Stimulated activated CD8-positive, alpha-beta memory T cell treated with anti-CD3 and anti-CD28 coated beads, Interleukin-4, amount 100 ng/mL, for 4 hours (primary cell): ENCODE results near the gene ARL15.

Experiments
- DNase-seq, 2 donors: peaks; one replicate each; pipeline ENCODE4 v3.0.0-alpha.2; 2020; ENCODE audit warnings: low read depth in 2 of 2, low spot score in 1 of 2

The ARL15 gene

DNA sequence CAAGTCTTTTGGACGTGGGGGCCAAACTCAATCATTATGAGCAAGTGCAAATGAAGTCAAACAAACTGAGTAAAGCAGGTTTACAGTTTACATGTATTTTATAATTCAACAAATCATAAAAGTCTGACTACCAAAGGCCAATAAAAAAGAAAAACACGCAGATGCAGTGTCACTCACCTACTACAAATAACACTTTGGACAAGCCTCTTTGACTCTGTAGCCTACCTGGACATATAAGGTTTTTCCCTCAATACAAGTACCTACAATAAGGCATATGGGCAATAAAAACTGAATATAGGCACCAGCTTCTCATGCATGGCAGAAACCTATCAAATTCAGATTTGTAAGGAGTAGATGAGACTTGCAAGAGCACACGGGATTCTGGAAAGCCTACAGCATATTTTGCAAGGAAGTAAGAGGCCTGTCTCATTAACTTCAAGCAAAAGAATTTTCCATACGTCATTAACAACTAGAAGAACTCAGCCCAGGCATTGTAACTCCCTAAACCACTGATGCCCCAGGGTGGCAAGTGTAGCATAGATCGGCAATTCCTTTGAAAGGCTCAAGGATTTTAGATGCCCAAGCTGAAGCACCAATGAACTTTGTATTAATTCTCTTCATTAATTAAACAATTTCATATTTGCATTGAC lies 21.7 kb downstream of the ARL15 start:
- no peak for DNase-seq

DNA sequence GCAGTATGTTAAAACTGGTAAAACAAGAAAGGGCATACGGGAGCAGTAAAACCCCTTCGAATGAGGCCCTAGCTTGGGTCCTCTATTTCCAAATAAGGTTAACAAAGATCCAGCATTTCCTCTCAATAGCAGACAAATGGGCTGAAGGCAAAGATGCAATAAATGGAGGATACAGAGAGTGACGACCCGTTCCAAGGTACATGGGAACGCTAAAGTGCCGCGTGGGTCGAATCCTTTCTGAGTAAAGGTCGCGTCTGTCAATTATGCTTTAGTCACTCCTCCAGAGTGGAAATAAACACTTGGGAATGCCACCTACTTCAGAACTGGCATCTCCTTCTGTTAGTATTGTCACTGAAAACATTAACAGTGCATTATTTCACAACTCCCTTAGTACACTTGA lies 24.7 kb downstream of the ARL15 start:
- no peak for DNase-seq

- DNase-seq = no peak
These were observed 25.8 kb downstream of the ARL15 start for GRCh38 chr5:54284586-54284985.

DNA sequence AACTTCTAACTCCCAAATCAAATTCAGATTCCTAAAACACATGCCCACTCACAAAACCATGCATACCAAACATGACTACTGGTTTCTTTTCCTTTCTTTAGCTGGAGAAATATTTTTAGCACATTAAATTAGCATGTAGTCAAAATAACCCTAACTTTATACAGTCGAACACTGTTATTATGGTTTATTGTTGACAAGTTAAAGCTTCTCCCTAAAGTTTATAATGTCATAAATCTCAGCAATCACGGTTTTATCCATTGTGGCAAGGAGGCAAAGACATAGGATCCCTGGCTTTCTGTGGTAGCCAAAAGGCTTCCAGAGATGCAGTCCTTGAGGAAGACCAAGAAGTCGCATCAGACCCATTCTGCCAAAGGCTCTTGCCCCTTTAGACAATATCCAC lies 27.5 kb downstream of the ARL15 start:
- DNase-seq = no peak

GRCh38 chr5:54281960-54282692 lies 28.2 kb downstream of the ARL15 start:
- no peak for DNase-seq

DNA sequence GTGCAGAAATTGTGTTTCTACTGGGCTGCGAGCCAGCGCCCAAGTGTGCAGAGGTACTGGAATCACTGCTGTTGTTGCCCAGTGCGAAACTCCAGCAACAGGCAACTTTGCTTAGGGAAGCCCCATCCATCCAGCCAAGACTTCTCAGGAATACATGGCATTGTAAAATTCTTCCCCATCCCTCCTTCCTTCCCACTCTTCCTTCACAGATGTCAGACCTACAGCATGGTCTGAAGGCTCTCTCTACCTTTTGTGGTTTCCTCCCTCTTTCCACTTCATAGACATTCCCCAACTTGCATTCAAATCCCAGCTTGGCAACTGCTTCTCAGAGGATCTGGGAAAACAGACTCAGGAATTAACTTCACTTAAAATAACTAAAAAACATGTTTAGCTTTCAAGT lies 30.4 kb downstream of the ARL15 start:
- DNase-seq = no peak

- DNase-seq = no peak
These were observed 31.2 kb downstream of the ARL15 start for GRCh38 chr5:54278979-54279717.

DNA sequence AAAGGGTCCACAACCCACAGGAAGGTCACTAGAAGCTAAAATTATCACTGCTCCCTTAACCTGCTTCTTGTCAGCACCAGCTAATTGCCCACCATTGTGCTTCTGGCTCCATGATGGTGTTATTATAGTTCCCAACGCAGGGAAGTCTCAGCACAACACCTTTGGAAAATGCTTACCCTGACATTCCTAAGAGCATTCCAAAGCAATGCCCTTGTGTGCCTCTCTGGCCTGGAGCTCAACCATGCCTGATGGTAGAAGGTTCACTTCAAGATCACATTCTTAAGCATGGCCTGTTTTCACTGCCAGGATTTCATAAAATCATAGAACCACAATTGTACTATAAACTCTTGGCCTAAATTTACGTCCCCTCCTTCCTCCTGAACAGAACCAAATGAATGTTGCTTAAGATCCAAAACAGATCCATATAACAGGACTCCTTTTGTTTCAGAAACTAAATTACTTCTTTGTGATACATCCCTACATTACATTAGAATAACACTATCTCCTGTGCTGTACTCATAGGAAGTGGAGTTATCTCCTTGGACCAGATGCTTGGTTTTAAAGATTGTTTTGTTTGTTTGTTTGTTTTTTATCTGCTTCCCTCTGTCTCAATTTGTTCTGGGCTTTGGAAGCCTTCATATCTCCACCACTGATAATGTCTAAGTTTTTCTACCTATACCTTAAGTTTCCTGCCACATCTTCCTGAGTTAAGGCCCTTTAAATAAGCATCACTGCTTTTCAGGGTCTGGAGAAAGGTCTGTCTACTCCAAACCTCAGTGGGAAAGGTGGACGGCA lies 32.1 kb downstream of the ARL15 start:
- no peak for DNase-seq

- DNase-seq = no peak
These were observed 34.3 kb downstream of the ARL15 start for GRCh38 chr5:54276048-54276447.

DNA sequence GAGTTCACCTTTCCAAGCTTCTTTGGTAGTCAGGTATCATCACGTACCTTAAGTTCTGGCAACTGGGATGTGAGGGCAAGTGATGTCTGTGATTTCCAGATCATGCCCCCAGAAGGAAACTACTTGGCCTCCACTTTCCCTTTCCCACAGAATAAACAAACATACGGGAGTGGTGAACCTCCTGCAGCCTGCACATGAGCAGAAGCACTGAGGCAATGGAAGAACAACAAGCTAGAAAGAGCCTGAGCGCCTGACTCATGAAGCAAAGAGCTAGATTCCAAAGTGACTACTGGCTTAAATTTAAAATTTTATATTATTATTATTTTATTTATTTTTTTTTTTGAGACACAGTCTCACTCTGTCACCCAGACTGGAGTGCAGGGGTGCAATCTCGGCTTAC lies 35.0 kb downstream of the ARL15 start:
- DNase-seq = no peak

DNA sequence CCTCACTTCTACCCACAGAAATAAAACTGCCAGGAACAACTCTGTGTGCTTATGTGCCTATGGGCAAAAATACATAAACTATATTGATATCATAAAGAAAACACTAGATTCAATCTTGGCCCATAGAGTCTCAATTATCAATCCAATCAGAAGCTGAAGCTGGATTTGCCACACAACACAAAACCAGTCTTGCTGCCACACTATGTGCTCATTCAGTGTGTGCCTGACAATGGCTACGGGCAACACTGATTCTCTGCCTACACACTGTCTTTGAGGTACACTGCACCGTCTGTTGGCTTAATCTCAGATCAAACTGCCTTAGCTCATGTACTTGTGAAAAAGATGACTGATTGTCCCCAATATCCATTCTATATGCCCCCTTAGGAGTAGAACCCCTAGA lies 35.4 kb downstream of the ARL15 start:
- no peak for DNase-seq

- DNase-seq = no peak
These were observed 36.7 kb downstream of the ARL15 start for GRCh38 chr5:54273715-54274114.

DNA sequence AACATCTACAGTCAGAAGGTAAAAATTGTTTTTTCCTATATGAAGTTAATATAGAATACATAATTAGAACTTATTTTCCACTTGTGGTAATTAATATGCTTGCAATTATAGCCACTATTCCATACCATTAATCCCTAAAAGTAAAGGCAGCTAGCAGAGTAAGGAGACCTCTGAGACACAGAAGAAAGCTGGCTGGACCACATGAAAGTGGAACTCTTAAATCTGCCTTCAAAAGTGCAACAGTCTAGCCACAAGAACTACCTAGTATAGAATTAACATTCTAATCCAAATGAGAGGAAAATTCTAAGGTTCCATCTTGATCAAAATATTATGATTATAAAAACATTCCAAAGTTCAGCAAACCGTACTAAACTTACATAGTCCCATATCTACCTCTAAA lies 37.6 kb downstream of the ARL15 start:
- DNase-seq = no peak

- DNase-seq = no peak
These were observed 40.0 kb downstream of the ARL15 start for GRCh38 chr5:54270326-54270725.

DNA sequence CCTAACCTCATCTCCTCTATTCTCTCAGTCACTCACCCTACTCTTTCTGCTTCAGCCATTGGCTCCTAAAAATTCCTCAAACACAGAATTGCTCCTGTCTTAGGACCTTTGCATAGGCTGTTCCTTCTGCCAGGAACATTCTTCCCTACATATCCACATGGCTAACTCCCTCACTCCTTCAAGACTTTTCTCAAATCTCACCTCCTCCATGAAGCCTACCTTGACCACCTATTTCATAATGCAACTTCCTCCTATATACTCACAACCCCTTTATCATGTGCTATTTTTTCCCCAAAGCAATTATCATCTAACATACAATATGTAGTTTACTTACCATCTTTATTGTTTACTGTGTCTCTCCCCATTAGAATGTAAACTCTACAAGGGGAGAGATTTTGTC lies 45.8 kb downstream of the ARL15 start:
- DNase-seq = no peak

DNA sequence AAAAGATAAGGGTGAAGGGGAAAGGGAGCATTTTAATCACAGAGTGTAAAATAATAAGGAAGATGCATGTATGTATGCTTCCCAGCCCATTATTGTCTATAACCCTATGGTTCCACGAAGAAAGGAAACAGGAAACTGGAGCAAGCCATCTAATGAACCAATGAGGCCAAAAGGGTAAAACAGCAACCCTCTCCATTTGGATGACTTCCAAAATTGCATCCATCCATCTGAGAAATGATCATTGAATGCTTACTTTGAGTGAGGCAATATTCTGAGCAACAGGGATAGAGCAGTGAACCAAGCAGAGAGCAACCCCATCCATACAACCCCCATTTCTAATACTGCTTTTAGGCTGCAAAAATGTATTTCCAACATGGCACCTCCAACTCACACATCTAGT lies 46.9 kb downstream of the ARL15 start:
- no peak for DNase-seq

DNA sequence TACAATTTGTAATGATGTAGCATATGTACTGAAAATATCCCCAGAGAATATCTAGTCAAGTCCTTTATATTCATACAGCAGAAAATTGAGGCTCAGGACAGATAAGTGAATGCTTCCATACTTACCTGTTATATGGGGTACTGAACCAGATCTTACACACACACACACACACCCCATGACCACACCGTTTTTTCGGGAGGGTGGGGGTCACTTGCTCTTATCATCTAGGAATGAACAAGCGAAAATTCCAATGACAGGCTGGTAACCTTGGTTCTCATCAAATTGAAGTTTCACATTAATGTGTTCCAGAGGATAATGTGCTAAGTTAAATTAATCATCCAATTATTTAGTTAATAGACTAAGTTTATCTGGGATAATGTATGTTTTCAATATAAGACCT lies 48.8 kb downstream of the ARL15 start:
- DNase-seq = no peak

GRCh38 chr5:54259981-54260380 lies 50.4 kb downstream of the ARL15 start:
- no peak for DNase-seq

DNA sequence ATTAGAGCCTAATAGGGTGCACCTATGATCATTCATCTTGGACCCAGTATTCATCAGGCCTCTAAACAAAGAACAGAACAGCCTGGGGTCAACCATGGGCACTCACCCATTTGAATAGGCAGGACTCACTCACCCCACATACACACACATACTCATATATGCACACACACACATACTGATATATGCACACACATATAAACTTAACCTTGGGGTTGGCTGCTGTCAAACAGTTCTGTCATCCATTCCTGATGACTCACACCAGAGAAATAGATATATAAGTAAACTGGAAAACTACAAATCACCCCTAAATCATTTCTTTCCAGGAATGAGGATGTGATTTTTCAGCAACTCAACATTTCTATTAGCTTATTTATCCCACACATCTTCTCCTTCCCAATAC lies 51.3 kb downstream of the ARL15 start:
- DNase-seq = no peak

DNA sequence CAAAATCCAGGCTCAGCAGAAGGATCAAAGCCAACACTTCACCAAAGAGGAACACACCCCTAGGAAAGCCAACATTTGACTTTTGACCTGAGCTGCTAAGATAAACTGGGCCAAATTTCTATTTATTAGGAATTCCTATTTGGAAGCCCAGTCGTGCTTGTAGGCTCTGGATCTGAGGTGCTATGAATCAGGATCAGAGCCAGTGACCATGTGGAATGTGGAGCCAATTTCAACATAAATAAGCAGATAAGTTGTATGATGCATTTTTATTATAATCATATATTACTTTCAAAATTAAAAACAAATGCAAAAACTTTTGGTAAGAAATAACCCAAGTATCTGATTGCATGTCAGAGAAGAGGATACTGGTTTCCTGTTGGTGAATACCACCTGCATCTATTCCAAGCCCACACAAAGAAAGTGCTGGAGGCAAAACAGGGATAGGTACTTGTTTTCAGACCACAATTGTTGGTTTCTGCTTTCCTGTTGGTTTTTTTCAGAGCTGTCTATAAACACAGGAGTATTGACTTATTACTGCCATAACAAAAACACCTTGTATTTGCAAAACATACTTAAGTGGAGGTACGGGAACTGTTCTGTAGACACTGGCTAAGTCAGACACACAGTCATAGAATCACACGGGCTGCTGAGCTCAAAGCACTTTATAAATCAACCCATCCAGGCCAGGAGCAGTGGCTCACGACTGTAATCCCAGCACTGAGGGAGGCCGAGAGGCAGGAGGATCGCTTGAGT lies 52.8 kb downstream of the ARL15 start:
- no peak for DNase-seq
